ENCODE data around the gene TRIM17. TPM values are rescaled to one million over a fixed set of nuclear protein-coding genes. Genes with fewer than 3 reads are reported as not detected.
A peak's percentile ranks its signal among the peaks of the same experiment; 100 is the strongest.

TRIM17 gene
- total RNA-seq, 1 donor from 2014 or later: 9.4 TPM

DNA sequence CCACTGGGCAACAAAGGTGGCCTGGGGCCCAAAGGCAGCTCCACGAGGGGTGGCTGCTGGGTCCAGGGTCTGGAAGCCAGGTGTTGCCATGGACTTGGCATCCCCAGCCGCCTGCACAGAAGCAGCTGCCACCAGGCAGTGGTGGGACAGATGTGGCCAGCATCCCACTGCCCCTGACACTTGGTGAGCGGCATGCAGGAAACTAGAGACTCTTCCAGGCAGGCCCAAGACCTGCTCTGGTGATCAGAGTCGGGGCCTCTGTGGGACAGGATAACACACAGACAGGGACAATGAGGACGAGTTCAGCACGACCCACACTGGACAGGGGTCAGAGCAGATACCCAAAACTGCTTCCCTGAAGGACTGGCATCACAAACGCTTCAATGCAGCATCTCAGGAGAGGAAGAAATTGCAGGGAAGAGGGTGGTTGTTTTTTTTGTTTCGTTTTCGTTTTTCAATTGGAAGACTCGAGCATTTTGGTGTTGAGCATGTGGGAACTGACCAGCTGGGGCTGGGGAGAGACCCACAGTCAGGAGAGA, 36.4 kb upstream of the TRIM17 start:
- Mint-ChIP-seq H3K27ac (no peak overlapping the region), H3K9me3 (peaks cover 4% of the 10 kb centered on the region), H3K36me3 (peaks cover 16% of the 10 kb centered on the region), H3K4me1 (ENCODE audit: unreplicated experiment) (peaks cover 24% of the 10 kb centered on the region), H3K27me3 (peaks cover 4% of the 10 kb centered on the region), H3K4me3 (peak overlapping the region; percentile 34)
- no peak for DNase-seq (ENCODE audit: extremely low spot score, unreplicated experiment)
- TF ChIP-seq, protein P1, sequence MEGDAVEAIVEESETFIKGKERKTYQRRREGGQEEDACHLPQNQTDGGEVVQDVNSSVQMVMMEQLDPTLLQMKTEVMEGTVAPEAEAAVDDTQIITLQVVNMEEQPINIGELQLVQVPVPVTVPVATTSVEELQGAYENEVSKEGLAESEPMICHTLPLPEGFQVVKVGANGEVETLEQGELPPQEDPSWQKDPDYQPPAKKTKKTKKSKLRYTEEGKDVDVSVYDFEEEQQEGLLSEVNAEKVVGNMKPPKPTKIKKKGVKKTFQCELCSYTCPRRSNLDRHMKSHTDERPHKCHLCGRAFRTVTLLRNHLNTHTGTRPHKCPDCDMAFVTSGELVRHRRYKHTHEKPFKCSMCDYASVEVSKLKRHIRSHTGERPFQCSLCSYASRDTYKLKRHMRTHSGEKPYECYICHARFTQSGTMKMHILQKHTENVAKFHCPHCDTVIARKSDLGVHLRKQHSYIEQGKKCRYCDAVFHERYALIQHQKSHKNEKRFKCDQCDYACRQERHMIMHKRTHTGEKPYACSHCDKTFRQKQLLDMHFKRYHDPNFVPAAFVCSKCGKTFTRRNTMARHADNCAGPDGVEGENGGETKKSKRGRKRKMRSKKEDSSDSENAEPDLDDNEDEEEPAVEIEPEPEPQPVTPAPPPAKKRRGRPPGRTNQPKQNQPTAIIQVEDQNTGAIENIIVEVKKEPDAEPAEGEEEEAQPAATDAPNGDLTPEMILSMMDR (conservative IDR thresholded peaks at IDR 0.05): no peak

DNA sequence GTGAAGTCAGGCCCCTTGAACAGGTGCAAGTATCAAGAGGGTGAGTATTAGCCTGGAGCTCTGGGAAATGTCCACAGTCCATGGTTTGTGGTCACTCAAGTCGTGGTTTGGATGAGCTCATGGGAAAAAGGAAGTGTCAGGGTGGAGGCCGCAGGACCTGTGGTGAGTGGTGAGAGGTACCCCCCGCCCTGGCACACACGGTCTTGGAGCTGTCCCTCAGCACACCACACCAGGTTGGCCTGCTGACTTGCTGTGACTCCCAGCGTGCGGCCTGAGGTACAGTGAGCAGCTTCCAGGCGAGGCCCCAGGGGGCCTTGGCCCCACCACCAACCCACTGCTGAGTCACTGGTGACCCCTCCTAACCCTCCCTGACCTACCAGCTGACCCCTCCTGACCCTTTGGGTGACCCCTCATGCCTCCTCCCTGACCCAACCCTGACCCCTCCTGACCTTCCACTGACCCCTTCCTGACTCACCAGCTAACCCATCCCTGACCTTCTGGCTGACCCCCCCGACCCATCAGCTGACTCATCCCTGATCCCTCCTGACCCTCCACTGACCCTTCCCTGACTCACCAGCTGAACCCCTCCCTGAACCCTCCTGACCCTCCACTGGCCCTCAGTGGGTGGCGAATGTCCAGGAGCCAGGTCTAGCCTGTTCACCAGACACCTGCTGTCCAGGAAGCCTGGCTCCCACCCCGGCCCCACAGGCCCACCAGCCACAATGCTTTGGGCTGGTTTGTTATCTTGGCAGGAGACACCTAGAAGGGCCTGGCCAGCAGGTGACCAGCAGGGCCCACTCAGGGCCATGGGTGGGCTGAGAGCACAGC, 35.7 kb upstream of the TRIM17 start:
- no peak overlapping the region for H3K4me3 Mint-ChIP-seq
- TF ChIP-seq, protein P1 (conservative IDR thresholded peaks at IDR 0.05): no peak
- H3K27me3 Mint-ChIP-seq: no peaks in the 10 kb centered on the region
- no peak overlapping the region for H3K27ac Mint-ChIP-seq
- H3K4me1 Mint-ChIP-seq (ENCODE audit: unreplicated experiment): peaks cover 24% of the 10 kb centered on the region
- DNase-seq (ENCODE audit: extremely low spot score, unreplicated experiment): no peak
- peaks cover 16% of the 10 kb centered on the region for H3K36me3 Mint-ChIP-seq
- peaks cover 4% of the 10 kb centered on the region for H3K9me3 Mint-ChIP-seq

DNA sequence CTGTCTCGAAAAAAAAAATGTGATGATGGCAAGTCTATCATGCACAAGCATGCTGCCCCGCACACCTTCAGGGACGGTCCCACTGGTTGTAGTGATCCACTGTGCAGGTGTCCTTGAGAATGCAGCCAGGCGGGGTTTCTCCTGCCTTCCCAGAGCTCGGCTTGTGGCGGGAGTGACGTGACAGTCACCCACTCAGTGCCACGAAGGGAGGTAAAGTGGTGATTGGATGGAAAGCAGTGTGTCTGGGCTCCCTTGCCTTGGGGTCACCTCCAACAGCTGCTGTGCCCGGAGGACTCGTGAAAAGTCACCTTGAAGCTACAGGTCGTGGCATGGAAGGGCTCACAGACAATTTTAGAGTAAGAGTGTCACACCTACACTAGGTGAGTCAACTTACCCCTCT, 33.5 kb upstream of the TRIM17 start:
- peaks cover 29% of the 10 kb centered on the region for H3K4me1 Mint-ChIP-seq (ENCODE audit: unreplicated experiment)
- H3K27me3 Mint-ChIP-seq: peaks cover 16% of the 10 kb centered on the region
- H3K9me3 Mint-ChIP-seq: peaks cover 4% of the 10 kb centered on the region

DNA sequence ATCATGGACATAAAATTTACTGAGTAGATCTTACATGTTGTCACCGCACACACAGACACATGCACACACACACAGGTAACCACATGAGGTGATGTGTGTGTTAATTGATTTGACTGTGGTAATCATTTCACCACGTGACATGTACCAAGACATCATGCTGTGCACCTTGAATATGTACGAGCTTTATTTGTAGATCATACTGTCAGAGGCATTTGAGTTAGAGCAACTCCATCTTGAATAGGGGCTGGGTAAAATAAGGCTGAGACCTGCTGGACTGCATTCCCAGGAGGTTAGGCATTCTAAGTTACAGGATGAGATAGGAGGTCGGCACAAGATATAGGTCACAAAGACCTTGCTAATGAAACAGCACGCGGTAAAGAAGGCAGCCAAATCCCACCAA, 31.7 kb upstream of the TRIM17 start:
- H3K4me3 Mint-ChIP-seq: peak overlapping the region; percentile 12
- peaks cover 4% of the 10 kb centered on the region for H3K9me3 Mint-ChIP-seq
- peak overlapping the region; percentile 85 for H3K27ac Mint-ChIP-seq
- peaks cover 8% of the 10 kb centered on the region for H3K36me3 Mint-ChIP-seq
- H3K27me3 Mint-ChIP-seq: peaks cover 20% of the 10 kb centered on the region
- DNase-seq (ENCODE audit: extremely low spot score, unreplicated experiment): no peak
- TF ChIP-seq, protein P1 (conservative IDR thresholded peaks at IDR 0.05): no peak
- peaks cover 20% of the 10 kb centered on the region for H3K4me1 Mint-ChIP-seq (ENCODE audit: unreplicated experiment)

More for the DNA sequence above, 33.5 kb upstream of the TRIM17 start:
- Mint-ChIP-seq H3K27ac (no peak overlapping the region), H3K4me3 (no peak overlapping the region), H3K36me3 (peaks cover 16% of the 10 kb centered on the region)
- TF ChIP-seq, protein P1 (conservative IDR thresholded peaks at IDR 0.05): no peak
- DNase-seq (ENCODE audit: extremely low spot score, unreplicated experiment): no peak

DNA sequence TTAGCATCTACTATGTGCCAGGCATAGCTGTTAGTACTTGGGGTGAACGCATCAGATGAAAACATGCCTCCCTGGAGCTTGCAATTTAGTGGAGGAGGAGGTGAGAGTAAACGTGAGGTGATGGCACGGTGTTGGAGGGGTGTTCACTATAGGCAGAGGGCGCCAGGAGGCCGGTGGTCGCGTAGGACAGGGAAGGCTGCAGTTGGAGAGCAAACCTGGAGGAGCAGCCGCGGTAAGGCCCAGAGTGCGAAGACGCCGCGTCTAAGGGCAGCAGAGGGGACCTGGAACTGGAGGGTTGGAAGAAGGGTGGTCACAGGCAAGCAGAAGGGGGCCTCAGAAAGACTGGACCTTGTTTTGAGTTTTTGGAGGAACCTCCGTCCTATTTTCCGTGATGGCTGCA, 30.2 kb upstream of the TRIM17 start:
- Mint-ChIP-seq H3K27ac (peak overlapping the region; percentile 81), H3K36me3 (peaks cover 4% of the 10 kb centered on the region), H3K4me3 (peak overlapping the region; percentile 86), H3K4me1 (ENCODE audit: unreplicated experiment) (peaks cover 16% of the 10 kb centered on the region), H3K27me3 (peaks cover 23% of the 10 kb centered on the region), H3K9me3 (peaks cover 4% of the 10 kb centered on the region)
- TF ChIP-seq, protein P1 (conservative IDR thresholded peaks at IDR 0.05): no peak
- no peak for DNase-seq (ENCODE audit: extremely low spot score, unreplicated experiment)

Data from type B pancreatic cell (in vitro differentiated cells).